Ovary (tissue), 9 donors: ENCODE measurements around the gene PMP22. TPM values are rescaled to one million over a fixed set of nuclear protein-coding genes. Genes with fewer than 3 reads are reported as not detected.

ENCODE experiments used
- DNase-seq, 5 donors: peaks; one replicate each; pipeline ENCODE4 v3.0.0-alpha.2; 2019 to 2020
- H3K27ac ChIP-seq, 2 donors: fragments of 200-600 bp; one replicate each; pipeline versions ENCODE4 v1.5.1 to v1.8.0; 2019 to 2022
- H3K27me3 ChIP-seq: fragments of 200-600 bp; one replicate; pipeline ENCODE4 v1.8.0; 2022
- H3K36me3 ChIP-seq: fragments of 200-600 bp; sonication (generic); one replicate; pipeline ENCODE4 v1.5.1; 2019
- H3K4me1 ChIP-seq: one replicate; pipeline ENCODE4 v1.8.1; 2013; ENCODE audit warnings: mild to moderate bottlenecking, moderate library complexity; ENCODE audit not compliant: insufficient read depth
- H3K4me3 ChIP-seq: fragments of 200-600 bp; sonication (generic); one replicate; pipeline ENCODE4 v1.5.1; 2017
- H3K9me3 ChIP-seq, 2 donors: fragments of 200-600 bp in 1 of 2; sonication (generic) in 1 of 2; one replicate each; pipeline versions ENCODE4 v1.5.1 to v1.8.1; 2013 to 2019; ENCODE audit warnings: mild to moderate bottlenecking in 1 of 2, moderate library complexity in 1 of 2
- EP300 ChIP-seq: sonication (generic); formaldehyde crosslinking; IDR thresholded peaks from one replicate; pipeline ENCODE4 v1.6.1; 2017; ENCODE audit warnings: antibody characterized with exemption
- POLR2A ChIP-seq: fragments of 450-650 bp; IDR thresholded peaks from one replicate; pipeline ENCODE4 v1.6.1; 2017; ENCODE audit warnings: antibody characterized with exemption, mild to moderate bottlenecking, moderate library complexity
- WGBS, 3 donors: extraction: QIAGEN DNeasy Blood & Tissue Kit in 1 of 3; methylation state at CpG; one replicate each; pipeline versions ENCODE4 v1.1.5 to v1.1.7; 2013 to 2017; 5-methylcytosine and 5-hydroxymethylcytosine counted together
- intact Hi-C, 4 donors: fragments of 100-400 bp; cut with DNase I; formaldehyde crosslinking; loops; one replicate each; pipeline versions ENCODE4 v1.11.0 to v1.15.1; 2022 to 2023
- polyA plus RNA-seq, 2 donors: library from polyadenylated mRNA; stranded (reverse); fragments of 200-250 nt in 1 of 2; fragments of 350-450 nt in 1 of 2; fragmentation: Illumina TruSeq in 1 of 2; extraction: RNeasy Lipid Tissue Mini Kit (QIAGEN cat#74804) in 1 of 2; gene quantifications; one replicate each; pipeline ENCODE4 v1.2.3, GENCODE V29; 2013 to 2014
- total RNA-seq, 7 donors: library from RNA; depleted of rRNA in 2 of 7; stranded (reverse); fragments of >200 nt in 2 of 7; fragmentation: NEBNext Ultra II Directional in 3 of 7; extraction: Animal tissue kit (Norgen Biotek cat#: 25700) in 3 of 7; gene quantifications; one replicate each; pipeline versions ENCODE4 v1.1.0 to v1.2.4, GENCODE V29; 2016 to 2023
- TF ChIP-seq, protein P1 (sequence below), 3 donors: fragments of 450-650 bp in 2 of 3; fragments of 200-600 bp in 1 of 3; IDR thresholded peaks; one replicate each; pipeline versions ENCODE4 v1.5.1 to v1.8.0; 2016 to 2022; ENCODE audit warnings: antibody characterized with exemption in 3 of 3, mild to moderate bottlenecking in 1 of 3
- donor health status: DM: no; HTN: no; CAD: no; lungs with moderate emphysema.
- donor health status: DM: no; HTN: no; CAD: no.
- donor health status: Bipolar disorder and iron deficiency.
- donor health status: DM: yes; HTN: yes; CAD: no.
- donor health status: DM: no; HTN: no; CAD: no.
- donor health status: DM: yes; HTN: yes; CAD: no.

Gene PMP22
- total and polyA plus RNA-seq, 9 donors: 48.3 to 251 (median 112) TPM

DNA sequence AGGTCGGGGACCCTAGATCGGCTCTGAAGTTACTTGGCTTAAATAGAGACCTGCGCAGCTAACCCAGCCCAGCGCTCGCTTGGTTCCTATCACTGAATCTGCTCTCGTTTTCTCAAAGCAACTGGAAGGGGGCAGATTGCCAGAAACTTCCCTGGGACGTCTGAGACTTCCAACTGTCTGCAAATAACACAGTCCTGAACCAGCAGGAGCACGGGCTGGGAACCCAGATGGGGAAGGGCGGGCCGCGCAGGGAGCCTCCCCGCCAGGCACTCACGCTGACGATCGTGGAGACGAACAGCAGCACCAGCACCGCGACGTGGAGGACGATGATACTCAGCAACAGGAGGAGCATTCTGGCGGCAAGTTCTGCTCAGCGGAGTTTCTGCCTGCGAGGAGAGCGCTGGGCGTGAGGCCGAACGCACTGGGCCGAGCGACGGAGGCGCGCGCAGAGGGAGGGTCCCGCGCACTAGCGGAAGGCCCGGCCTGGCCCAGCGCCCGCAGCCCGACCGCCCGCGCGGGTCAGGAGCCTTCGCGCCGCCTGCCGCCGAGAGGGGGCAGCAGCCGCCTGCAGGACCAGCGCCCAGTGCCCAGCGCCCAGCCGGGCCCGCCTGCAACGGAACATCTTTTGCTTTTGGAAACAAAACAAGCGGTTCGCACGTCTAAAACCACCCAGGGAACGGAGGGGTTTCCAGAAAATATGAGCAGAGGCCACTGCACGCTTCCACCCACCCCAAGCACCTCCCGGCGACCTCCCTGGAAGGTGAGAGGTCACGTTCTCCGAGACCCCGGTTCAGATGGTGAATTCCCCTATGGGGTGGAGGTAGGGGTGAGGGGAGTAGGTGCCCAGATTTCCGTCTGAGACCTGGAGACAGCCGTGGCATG lies 4.5 kb downstream of the PMP22 start:
- intact Hi-C loops: loop anchor here in 3 of 4 donors (1.0 to 5.0 kb wide), 5 partner anchors 147 to 242 kb away; no protein-coding TSS in a partner anchor
- H3K9me3 ChIP-seq: no peaks in the 10 kb centered on the region
- 0 to 1% (median 1%) methylated on average over 53 to 67 of the region's 67 CpGs for WGBS, 3 donors
- H3K27me3 ChIP-seq: no peaks in the 10 kb centered on the region
- H3K27ac ChIP-seq: peak overlapping the region; percentile 93 to 94
- H3K4me3 ChIP-seq: peak overlapping the region; percentile 71
- TF ChIP-seq, protein P1, sequence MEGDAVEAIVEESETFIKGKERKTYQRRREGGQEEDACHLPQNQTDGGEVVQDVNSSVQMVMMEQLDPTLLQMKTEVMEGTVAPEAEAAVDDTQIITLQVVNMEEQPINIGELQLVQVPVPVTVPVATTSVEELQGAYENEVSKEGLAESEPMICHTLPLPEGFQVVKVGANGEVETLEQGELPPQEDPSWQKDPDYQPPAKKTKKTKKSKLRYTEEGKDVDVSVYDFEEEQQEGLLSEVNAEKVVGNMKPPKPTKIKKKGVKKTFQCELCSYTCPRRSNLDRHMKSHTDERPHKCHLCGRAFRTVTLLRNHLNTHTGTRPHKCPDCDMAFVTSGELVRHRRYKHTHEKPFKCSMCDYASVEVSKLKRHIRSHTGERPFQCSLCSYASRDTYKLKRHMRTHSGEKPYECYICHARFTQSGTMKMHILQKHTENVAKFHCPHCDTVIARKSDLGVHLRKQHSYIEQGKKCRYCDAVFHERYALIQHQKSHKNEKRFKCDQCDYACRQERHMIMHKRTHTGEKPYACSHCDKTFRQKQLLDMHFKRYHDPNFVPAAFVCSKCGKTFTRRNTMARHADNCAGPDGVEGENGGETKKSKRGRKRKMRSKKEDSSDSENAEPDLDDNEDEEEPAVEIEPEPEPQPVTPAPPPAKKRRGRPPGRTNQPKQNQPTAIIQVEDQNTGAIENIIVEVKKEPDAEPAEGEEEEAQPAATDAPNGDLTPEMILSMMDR (IDR thresholded peaks at IDR 0.05): peak; percentile 47 to 97 (median 95)
- no peak for TF ChIP-seq POLR2A
- peaks cover 23% of the 10 kb centered on the region for H3K4me1 ChIP-seq
- DNase-seq: peak; percentile 90 to 96 (median 93)
- no peaks in the 10 kb centered on the region for H3K36me3 ChIP-seq

DNA sequence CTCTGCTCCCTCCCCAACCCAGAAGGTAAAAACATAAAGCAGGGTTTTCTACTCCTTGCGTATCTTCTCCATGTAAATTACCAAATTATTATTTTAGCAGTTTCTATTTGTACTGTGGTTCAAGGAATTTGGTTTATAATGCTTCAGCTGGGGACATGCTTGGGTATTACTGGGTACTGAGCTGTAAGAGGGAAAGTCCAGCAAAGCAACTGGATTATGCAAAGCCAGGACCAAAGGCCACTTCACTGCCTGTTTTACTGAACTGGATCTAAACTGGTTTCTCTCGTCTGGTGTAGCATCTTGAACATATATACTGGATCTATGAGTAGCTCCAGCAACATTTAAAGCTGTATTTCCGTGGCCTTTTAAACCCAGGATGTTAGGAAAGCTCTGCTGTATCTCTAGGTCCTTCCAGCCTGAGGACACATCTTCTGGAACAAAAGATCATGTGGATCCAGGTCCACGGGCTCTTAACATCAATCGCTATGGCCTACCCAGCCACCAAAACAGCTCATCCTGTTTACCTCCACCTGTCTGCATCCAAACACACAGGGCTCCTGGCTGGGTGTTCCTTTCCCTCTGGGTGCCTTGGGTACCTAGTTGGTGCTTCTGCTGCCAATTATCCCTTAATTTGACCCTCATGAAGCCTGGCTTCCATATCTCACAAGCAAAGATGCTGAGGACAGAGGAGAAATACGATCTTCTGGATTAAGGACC lies 7.2 kb downstream of the PMP22 start:
- 58 to 74% (median 67%) methylated on average over 6 of the region's 6 CpGs for WGBS, 3 donors
- peak overlapping the region; percentile 30 for H3K4me3 ChIP-seq
- H3K4me1 ChIP-seq: peaks cover 19% of the 10 kb centered on the region
- H3K36me3 ChIP-seq: no peaks in the 10 kb centered on the region
- DNase-seq: no peak
- intact Hi-C loops: loop anchor here in 1 of 4 donors (5.0 kb wide), 1 partner anchor 249 kb away; no protein-coding TSS in a partner anchor
- peak overlapping the region in 1 of 2 donors; percentile 5 for H3K27ac ChIP-seq
- H3K9me3 ChIP-seq: no peaks in the 10 kb centered on the region
- TF ChIP-seq, protein P1 (IDR thresholded peaks at IDR 0.05): no peak
- TF ChIP-seq POLR2A (no peak), EP300 (no peak)
- no peaks in the 10 kb centered on the region for H3K27me3 ChIP-seq

DNA sequence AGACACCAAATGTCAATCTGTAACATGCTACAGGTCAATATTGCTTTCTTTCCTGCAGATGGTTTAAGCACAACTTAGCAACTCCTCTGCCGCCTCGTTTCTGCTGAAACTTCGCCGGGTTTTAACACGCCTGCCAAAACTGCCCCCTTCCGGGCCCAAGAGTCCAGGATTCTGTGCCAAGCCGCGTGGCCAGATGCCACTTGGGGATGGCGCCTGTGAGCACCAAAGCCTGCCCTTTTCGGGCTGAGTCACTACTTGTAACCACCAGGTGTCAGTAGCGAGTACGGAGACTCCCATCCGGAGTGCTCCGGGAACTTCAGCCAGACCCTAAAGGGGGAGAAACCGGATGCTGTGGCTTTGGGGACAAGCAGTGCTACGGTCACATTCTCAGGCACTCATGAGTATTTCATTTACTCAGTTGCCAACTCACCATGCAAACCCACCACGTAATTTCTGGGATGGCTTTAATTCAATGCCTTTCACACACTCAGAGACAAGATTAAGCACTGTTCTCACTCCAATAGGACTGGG lies 7.8 kb downstream of the PMP22 start:
- peak overlapping the region; percentile 30 for H3K4me3 ChIP-seq
- intact Hi-C loops: loop anchor here in 1 of 4 donors (5.0 kb wide), 1 partner anchor 250 kb away; no protein-coding TSS in a partner anchor

More for the DNA sequence above, 7.8 kb downstream of the PMP22 start:
- Histone ChIP-seq H3K9me3 (no peaks in the 10 kb centered on the region), H3K27ac (peak overlapping the region in 1 of 2 donors; percentile 5), H3K36me3 (no peaks in the 10 kb centered on the region), H3K27me3 (no peaks in the 10 kb centered on the region), H3K4me1 (peaks cover 19% of the 10 kb centered on the region)
- no peak for TF ChIP-seq EP300
- TF ChIP-seq, protein P1 (IDR thresholded peaks at IDR 0.05): peak; percentile 65 to 82 (median 74)
- TF ChIP-seq POLR2A: no peak
- 1 to 2% (median 2%) methylated on average over 17 of the region's 17 CpGs for WGBS, 3 donors
- peak; percentile 60 to 83 (median 74) for DNase-seq
